ENCODE measurements around the gene KRTAP25-1.

- TF ChIP-seq CTCF (IDR thresholded peaks at IDR 0.05 in 4 of 5, conservative IDR thresholded peaks at IDR 0.05 in 1 of 5) (no peak), POLR2A (IDR thresholded peaks at IDR 0.05) (no peak)
These were observed 19.3 kb downstream of the KRTAP25-1 start for GRCh38 chr21:30269803-30270530.
